ENCODE data around the gene LRRD1. TPM values are rescaled to one million over a fixed set of nuclear protein-coding genes. Genes with fewer than 3 reads are reported as not detected.

Gene LRRD1
- total and polyA plus RNA-seq, 2 of the 8 experiments (the other 6 are each of a cell fraction or from before 2014, with no cell fraction given) = not detected

- no peak overlapping the region for H3K4me3 ChIP-seq (ENCODE audit: extremely low read depth in 1 of 4, insufficient read depth in 2 of 4, low read depth in 3 of 4, low read length in 4 of 4)
- H3K4ac ChIP-seq (replicated peaks; ENCODE audit: insufficient read length, low read depth, low read length) = no peak overlapping the region
- no peak overlapping the region for H2BK12ac ChIP-seq (ENCODE audit: low read depth, low read length)
- TF ChIP-seq KDM1A (IDR thresholded peaks at IDR 0.05; ENCODE audit: borderline replicate concordance, low read length) = no peak
- TF ChIP-seq ASH2L (IDR thresholded peaks at IDR 0.05; ENCODE audit: low read length) = no peak
- no peak for TF ChIP-seq TCF12 (IDR thresholded peaks at IDR 0.05; ENCODE audit: low read depth, low read length)
- no peak for TF ChIP-seq SIRT6 (IDR thresholded peaks at IDR 0.05; ENCODE audit: low read length)
- no peak overlapping the region for H3K27ac ChIP-seq (ENCODE audit: low read depth, low read length)
- H4K20me1 ChIP-seq (replicated peaks in 1 of 2; ENCODE audit: control insufficient read depth in 1 of 2, insufficient read depth in 2 of 2, low read length in 2 of 2) = peaks cover 0 to 2% of the 10 kb centered on the region in 2 experiments
- H3K9me3 ChIP-seq (ENCODE audit: insufficient read depth in 2 of 2, low read depth in 1 of 2, low read length in 1 of 2) = peaks cover 0 to 4% of the 10 kb centered on the region in 2 experiments; a peak in 1 of 4 replicates
- FAIRE-seq (no peak), DNase-seq (ENCODE audit: low read depth in 1 of 2, low spot score in 2 of 2) (no peak)
- peaks cover 0 to 4% (median 0%) of the 10 kb centered on the region in 4 experiments; a peak in 2 of 7 replicates for H3K4me1 ChIP-seq (replicated peaks in 1 of 4; ENCODE audit: control insufficient read depth in 3 of 4, insufficient read depth in 4 of 4, low read length in 3 of 4)
- no peak overlapping the region for H2AFZ ChIP-seq (ENCODE audit: low read length)
- H3K56ac ChIP-seq (replicated peaks; ENCODE audit: insufficient read length, low read depth, low read length) = no peak overlapping the region
- 92% methylated on average over 2 of the region's 2 CpGs; no CpG with 5 or more reads in 1 of the 2 experiments for WGBS, 2 experiments (ENCODE audit: extremely low coverage in 1 of 2, insufficient coverage in 1 of 2, insufficient read length in 1 of 2, insufficient replicate concordance in 2 of 2, low coverage in 1 of 2, low lambda C conversion rate in 2 of 2, missing lambda C conversion rate in 1 of 2)
- no peak overlapping the region for H3K4me2 ChIP-seq (ENCODE audit: insufficient read depth in 1 of 2, low read depth in 2 of 2, low read length in 2 of 2)
- no peak overlapping the region for H2BK5ac ChIP-seq (ENCODE audit: low read depth, low read length)
- H2BK20ac ChIP-seq (ENCODE audit: low read length) = no peak overlapping the region
- H2AK5ac ChIP-seq (ENCODE audit: low read depth, low read length) = no peak overlapping the region
- peaks cover 2 to 10% of the 10 kb centered on the region in 2 experiments; a peak in 3 of 4 replicates for H3K79me2 ChIP-seq (ENCODE audit: control insufficient read depth in 1 of 2, insufficient read depth in 2 of 2, low read length in 2 of 2)
- no peaks in the 10 kb centered on the region for H3K79me1 ChIP-seq (ENCODE audit: low read depth, low read length)
- ChIA-PET CTCF (ENCODE audit: partially characterized antibody) (interaction anchor here (1.0 to 1.6 kb wide), 2 partner anchors 35 to 36 kb away, joined by 3 read pairs; no protein-coding TSS in a partner anchor), POLR2A (ENCODE audit: partially characterized antibody) (no interaction called here)
- H3K36me3 ChIP-seq (ENCODE audit: control insufficient read depth in 2 of 4, insufficient read depth in 4 of 4, low read length in 3 of 4) = no peaks in the 10 kb centered on the region
- no peak overlapping the region for H4K5ac ChIP-seq (ENCODE audit: insufficient read length, low read depth, low read length)
- no peak overlapping the region for H3K9ac ChIP-seq (replicated peaks in 1 of 4; ENCODE audit: extremely low read depth in 1 of 4, low read depth in 3 of 4, low read length in 3 of 4)
- H3K23ac ChIP-seq (ENCODE audit: insufficient read length) = no peak overlapping the region
- no peak overlapping the region for H2BK15ac ChIP-seq (ENCODE audit: low read length)
- H3K18ac ChIP-seq (ENCODE audit: extremely low read depth, low read length) = no peak overlapping the region
- no peak overlapping the region for H3K14ac ChIP-seq (ENCODE audit: insufficient read length)
- no peaks in the 10 kb centered on the region; the same call in 1 of the 2 replicates for H3K23me2 ChIP-seq (ENCODE audit: low read depth, low read length)
- H2BK120ac ChIP-seq (replicated peaks; ENCODE audit: low read depth, low read length) = no peak overlapping the region
- H4K91ac ChIP-seq (replicated peaks; ENCODE audit: insufficient read length, low read length) = no peak overlapping the region
- no peak overlapping the region for H4K8ac ChIP-seq (ENCODE audit: extremely low read depth, insufficient read depth, low read length)
- no peaks in the 10 kb centered on the region for H3K27me3 ChIP-seq (replicated peaks in 1 of 4; ENCODE audit: control insufficient read depth in 3 of 4, extremely low read depth in 1 of 4, insufficient read depth in 3 of 4, low read length in 3 of 4)
Measured at GRCh38 chr7:92137557-92137956, 41.4 kb downstream of the LRRD1 start.
